ENCODE results near the gene TBC1D10A.

Gene TBC1D10A

GRCh38 chr22:30292069-30292970, 34.4 kb downstream of the TBC1D10A start:
- Histone ChIP-seq H2AFZ (ENCODE audit: low read depth, low read length) (no peak overlapping the region), H3K4me2 (ENCODE audit: low read length) (no peak overlapping the region), H3K36me3 (replicated peaks; ENCODE audit: low read depth, low read length) (no peaks in the 10 kb centered on the region), H4K20me1 (ENCODE audit: insufficient read depth, low read length) (no peaks in the 10 kb centered on the region), H3K9me3 (ENCODE audit: insufficient read depth, low read length) (no peaks in the 10 kb centered on the region), H3K27ac (ENCODE audit: low read length) (no peak overlapping the region), H3K27me3 (ENCODE audit: low read depth, low read length) (no peaks in the 10 kb centered on the region), H3K4me1 (ENCODE audit: low read length) (peaks cover 19% of the 10 kb centered on the region), H3K4me3 (ENCODE audit: low read length) (no peak overlapping the region), H3K79me2 (ENCODE audit: low read length) (no peaks in the 10 kb centered on the region), H3K9ac (ENCODE audit: low read length) (no peak overlapping the region)
- TF ChIP-seq EZH2phosphoT487 (IDR thresholded peaks at IDR 0.05; ENCODE audit: low read depth) = no peak
- TF ChIP-seq, protein P1, sequence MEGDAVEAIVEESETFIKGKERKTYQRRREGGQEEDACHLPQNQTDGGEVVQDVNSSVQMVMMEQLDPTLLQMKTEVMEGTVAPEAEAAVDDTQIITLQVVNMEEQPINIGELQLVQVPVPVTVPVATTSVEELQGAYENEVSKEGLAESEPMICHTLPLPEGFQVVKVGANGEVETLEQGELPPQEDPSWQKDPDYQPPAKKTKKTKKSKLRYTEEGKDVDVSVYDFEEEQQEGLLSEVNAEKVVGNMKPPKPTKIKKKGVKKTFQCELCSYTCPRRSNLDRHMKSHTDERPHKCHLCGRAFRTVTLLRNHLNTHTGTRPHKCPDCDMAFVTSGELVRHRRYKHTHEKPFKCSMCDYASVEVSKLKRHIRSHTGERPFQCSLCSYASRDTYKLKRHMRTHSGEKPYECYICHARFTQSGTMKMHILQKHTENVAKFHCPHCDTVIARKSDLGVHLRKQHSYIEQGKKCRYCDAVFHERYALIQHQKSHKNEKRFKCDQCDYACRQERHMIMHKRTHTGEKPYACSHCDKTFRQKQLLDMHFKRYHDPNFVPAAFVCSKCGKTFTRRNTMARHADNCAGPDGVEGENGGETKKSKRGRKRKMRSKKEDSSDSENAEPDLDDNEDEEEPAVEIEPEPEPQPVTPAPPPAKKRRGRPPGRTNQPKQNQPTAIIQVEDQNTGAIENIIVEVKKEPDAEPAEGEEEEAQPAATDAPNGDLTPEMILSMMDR (IDR thresholded peaks at IDR 0.05; ENCODE audit: low read depth, low read length) = no peak

DNA sequence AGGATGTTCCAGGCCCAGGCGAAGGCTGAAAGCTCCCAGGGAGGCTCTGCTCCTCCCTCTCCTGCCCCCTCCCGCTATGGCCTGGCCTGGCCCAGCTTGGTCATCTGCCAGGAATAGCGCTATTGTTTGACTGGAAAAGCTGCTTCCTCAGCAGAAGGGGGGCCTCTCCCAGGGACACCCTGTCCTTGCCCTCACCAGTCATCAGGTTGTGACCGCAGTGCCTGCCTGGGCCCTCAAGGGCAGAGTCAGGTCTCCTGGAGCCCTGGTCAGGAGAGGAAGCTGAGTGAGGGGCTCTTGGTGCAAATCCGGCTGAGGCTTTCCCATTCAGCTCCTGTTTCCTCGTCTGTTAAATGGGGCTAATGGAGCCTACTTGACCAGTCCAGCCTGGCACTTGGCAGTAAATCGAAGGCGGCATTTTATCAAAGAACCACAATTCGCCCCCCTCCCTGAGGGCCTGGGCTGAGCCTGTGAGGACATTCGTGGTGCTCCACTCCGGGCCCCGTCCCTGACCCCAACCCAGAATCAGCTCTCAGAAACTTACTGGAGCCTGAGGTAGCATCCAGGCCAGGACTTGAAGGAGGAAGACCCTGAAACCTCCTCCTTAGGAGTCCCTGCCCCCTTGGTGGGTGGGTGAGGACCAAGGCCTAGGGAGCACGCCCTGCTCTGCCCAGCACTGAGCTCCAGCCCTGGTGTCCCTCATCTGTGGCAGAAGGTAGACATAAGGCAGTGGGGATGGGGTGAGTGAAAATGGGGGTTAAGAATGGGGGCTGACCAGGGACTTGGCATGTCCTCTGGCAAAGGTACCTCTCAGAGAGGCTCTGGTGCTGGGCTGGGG, 35.5 kb downstream of the TBC1D10A start:
- no peaks in the 10 kb centered on the region for H3K27me3 ChIP-seq (ENCODE audit: low read depth, low read length)
- H3K36me3 ChIP-seq (replicated peaks; ENCODE audit: low read depth, low read length) = no peaks in the 10 kb centered on the region
- H3K79me2 ChIP-seq (ENCODE audit: low read length) = no peaks in the 10 kb centered on the region
- H3K4me1 ChIP-seq (ENCODE audit: low read length) = peaks cover 24% of the 10 kb centered on the region
- H3K9ac ChIP-seq (ENCODE audit: low read length) = no peak overlapping the region
- H3K4me3 ChIP-seq (ENCODE audit: low read length) = no peak overlapping the region
- no peaks in the 10 kb centered on the region for H3K9me3 ChIP-seq (ENCODE audit: insufficient read depth, low read length)
- TF ChIP-seq EZH2phosphoT487 (IDR thresholded peaks at IDR 0.05; ENCODE audit: low read depth) = no peak
- TF ChIP-seq, protein P1 (IDR thresholded peaks at IDR 0.05; ENCODE audit: low read depth, low read length) = no peak
- no peak overlapping the region for H3K27ac ChIP-seq (ENCODE audit: low read length)
- no peaks in the 10 kb centered on the region for H4K20me1 ChIP-seq (ENCODE audit: insufficient read depth, low read length)
- no peak overlapping the region for H2AFZ ChIP-seq (ENCODE audit: low read depth, low read length)
- no peak overlapping the region for H3K4me2 ChIP-seq (ENCODE audit: low read length)

DNA sequence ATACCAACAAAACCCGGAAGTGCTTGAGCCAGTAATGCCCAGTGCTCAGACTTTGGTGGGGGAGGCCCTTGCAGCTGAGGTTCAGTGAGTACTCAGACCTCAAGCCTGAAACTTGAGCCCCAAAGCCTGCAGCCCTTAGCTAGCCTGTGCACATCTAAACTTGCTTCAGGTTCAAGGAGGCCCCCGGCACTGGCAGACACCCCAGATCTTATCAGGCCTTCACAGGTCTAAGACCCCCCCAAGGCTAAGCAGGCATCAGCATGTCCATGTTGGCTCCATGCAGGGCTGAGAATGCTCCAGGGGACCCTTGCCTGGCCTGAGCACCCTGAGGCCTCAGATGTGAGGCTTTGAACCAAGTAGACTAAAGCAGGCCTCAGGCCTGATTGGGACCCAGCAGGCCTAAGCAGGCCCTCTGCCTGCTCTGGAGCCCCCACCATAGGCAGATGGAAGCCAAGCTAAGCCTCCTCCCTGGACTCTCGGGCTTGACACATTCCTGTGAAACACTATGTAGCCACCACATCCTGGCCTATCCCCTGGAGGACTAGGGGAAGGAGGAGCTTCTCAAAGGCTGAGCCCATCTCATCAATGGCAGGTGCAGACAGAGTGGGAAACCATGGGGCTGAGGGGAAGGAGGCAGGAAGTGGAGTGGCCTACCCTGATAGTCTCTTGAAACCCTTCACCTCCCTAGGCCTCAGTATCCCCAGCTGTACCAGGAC, 36.2 kb downstream of the TBC1D10A start:
- peak overlapping the region; percentile 93 for H3K4me2 ChIP-seq (ENCODE audit: low read length)
- H3K4me3 ChIP-seq (ENCODE audit: low read length) = peak overlapping the region; percentile 75

More for the DNA sequence above, 36.2 kb downstream of the TBC1D10A start:
- Histone ChIP-seq H3K9ac (ENCODE audit: low read length) (no peak overlapping the region), H3K36me3 (replicated peaks; ENCODE audit: low read depth, low read length) (no peaks in the 10 kb centered on the region), H3K27me3 (ENCODE audit: low read depth, low read length) (no peaks in the 10 kb centered on the region), H3K4me1 (ENCODE audit: low read length) (peaks cover 24% of the 10 kb centered on the region), H3K9me3 (ENCODE audit: insufficient read depth, low read length) (no peaks in the 10 kb centered on the region), H2AFZ (ENCODE audit: low read depth, low read length) (no peak overlapping the region), H4K20me1 (ENCODE audit: insufficient read depth, low read length) (no peaks in the 10 kb centered on the region), H3K79me2 (ENCODE audit: low read length) (no peaks in the 10 kb centered on the region), H3K27ac (ENCODE audit: low read length) (0 out of 2 replicates have a peak overlapping the region, but pooled peaks have one; percentile 3)
- TF ChIP-seq, protein P1 (IDR thresholded peaks at IDR 0.05; ENCODE audit: low read depth, low read length) = no peak
- no peak for TF ChIP-seq EZH2phosphoT487 (IDR thresholded peaks at IDR 0.05; ENCODE audit: low read depth)
